NCI-H2227 treated with DMSO at 0.1 percent for 48 hours (cell line): ENCODE measurements around the gene RAPGEF5.
A peak's percentile ranks its signal among the peaks of the same experiment; 100 is the strongest.

Source experiments
- DNase-seq: peaks from one replicate; lab custom pipeline; 2025; lab: John Stamatoyannopoulos, UW

The RAPGEF5 gene

GRCh38 chr7:22356701-22357310, at the start of gene RAPGEF5:
Gene RAPGEF5, minus strand, starts transcription at chr7:22357154. Its CDS starts 94 bp downstream, at chr7:22357060.
- peak; percentile 12 for DNase-seq

GRCh38 chr7:22406715-22407114, 49.8 kb upstream of the RAPGEF5 start:
- no peak for DNase-seq

GRCh38 chr7:22404421-22405023, 47.6 kb upstream of the RAPGEF5 start:
- no peak for DNase-seq

GRCh38 chr7:22403344-22403743, 46.4 kb upstream of the RAPGEF5 start:
- no peak for DNase-seq

GRCh38 chr7:22402250-22402649, 45.3 kb upstream of the RAPGEF5 start:
- no peak for DNase-seq

GRCh38 chr7:22400936-22401553, 44.1 kb upstream of the RAPGEF5 start:
- no peak for DNase-seq

- DNase-seq, result no peak
Observed at GRCh38 chr7:22400150-22400814, 43.3 kb upstream of the RAPGEF5 start.

GRCh38 chr7:22399546-22399945, 42.6 kb upstream of the RAPGEF5 start:
- DNase-seq, result no peak

- no peak for DNase-seq
Observed at GRCh38 chr7:22399091-22399490, 42.1 kb upstream of the RAPGEF5 start.

- peak; percentile 36 for DNase-seq
Observed at GRCh38 chr7:22397981-22398380, 41.0 kb upstream of the RAPGEF5 start.

- DNase-seq, result no peak
Observed at GRCh38 chr7:22395222-22395621, 38.3 kb upstream of the RAPGEF5 start.

- DNase-seq, result no peak
Observed at GRCh38 chr7:22394739-22395138, 37.8 kb upstream of the RAPGEF5 start.

GRCh38 chr7:22393913-22394729, 37.2 kb upstream of the RAPGEF5 start:
- DNase-seq, result no peak

- DNase-seq, result no peak
Observed at GRCh38 chr7:22390516-22390915, 33.6 kb upstream of the RAPGEF5 start.

GRCh38 chr7:22389892-22390291, 32.9 kb upstream of the RAPGEF5 start:
- DNase-seq, result no peak

- no peak for DNase-seq
Observed at GRCh38 chr7:22387583-22387982, 30.6 kb upstream of the RAPGEF5 start.

GRCh38 chr7:22386865-22387264, 29.9 kb upstream of the RAPGEF5 start:
- no peak for DNase-seq

- no peak for DNase-seq
Observed at GRCh38 chr7:22386206-22386858, 29.4 kb upstream of the RAPGEF5 start.

GRCh38 chr7:22385326-22385725, 28.4 kb upstream of the RAPGEF5 start:
- DNase-seq, result no peak

- no peak for DNase-seq
Observed at GRCh38 chr7:22380333-22380732, 23.4 kb upstream of the RAPGEF5 start.

- DNase-seq, result no peak
Observed at GRCh38 chr7:22378199-22378980, 21.4 kb upstream of the RAPGEF5 start.
